ENCODE data around the gene SLC12A4.

DNA sequence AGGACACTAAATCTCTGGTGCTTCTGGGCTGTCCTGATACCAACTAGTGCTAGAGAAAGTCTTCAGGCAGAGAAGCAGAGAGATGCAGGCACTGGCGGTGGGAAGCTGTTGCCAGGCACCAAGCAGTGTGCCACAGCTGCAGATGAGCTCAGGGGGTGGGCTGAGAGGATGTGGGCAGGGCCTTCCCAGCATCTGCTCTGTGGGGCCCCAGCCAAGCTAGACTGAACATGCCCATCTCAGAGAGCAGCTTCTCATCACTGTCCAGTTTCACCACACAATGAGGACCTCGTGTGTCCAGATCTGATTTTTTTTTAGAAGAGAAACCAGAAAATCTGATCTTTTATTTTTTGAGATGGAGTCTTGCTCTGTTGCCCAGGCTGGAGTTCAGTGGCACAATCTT lies 58.3 kb downstream of the SLC12A4 start:
- no peak for TF ChIP-seq POLR2A (IDR thresholded peaks at IDR 0.05)
- TF ChIP-seq, protein P1, sequence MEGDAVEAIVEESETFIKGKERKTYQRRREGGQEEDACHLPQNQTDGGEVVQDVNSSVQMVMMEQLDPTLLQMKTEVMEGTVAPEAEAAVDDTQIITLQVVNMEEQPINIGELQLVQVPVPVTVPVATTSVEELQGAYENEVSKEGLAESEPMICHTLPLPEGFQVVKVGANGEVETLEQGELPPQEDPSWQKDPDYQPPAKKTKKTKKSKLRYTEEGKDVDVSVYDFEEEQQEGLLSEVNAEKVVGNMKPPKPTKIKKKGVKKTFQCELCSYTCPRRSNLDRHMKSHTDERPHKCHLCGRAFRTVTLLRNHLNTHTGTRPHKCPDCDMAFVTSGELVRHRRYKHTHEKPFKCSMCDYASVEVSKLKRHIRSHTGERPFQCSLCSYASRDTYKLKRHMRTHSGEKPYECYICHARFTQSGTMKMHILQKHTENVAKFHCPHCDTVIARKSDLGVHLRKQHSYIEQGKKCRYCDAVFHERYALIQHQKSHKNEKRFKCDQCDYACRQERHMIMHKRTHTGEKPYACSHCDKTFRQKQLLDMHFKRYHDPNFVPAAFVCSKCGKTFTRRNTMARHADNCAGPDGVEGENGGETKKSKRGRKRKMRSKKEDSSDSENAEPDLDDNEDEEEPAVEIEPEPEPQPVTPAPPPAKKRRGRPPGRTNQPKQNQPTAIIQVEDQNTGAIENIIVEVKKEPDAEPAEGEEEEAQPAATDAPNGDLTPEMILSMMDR (IDR thresholded peaks at IDR 0.05), result no peak
- TF ChIP-seq POLR2AphosphoS5 (IDR thresholded peaks at IDR 0.05), result no peak
